WERI-Rb-1 (cell line): ENCODE data around the gene PEX10.

ENCODE experiments used
- DNase-seq: peaks from one replicate; pipeline ENCODE4 v3.0.0-alpha.2; 2020
- H3K27ac ChIP-seq: fragments of 250-450 bp; sonication (Bioruptor Pico); 2 replicates; pipeline ENCODE4 v1.5.1; 2020; ENCODE audit warnings: mild to moderate bottlenecking, moderate library complexity
- H3K27me3 ChIP-seq: fragments of 250-450 bp; sonication (Bioruptor Pico); 2 replicates; pipeline ENCODE4 v1.5.1; 2021; ENCODE audit warnings: mild to moderate bottlenecking, low read depth, moderate library complexity; ENCODE audit not compliant: insufficient read depth, severe bottlenecking
- H3K36me3 ChIP-seq: fragments of 250-450 bp; sonication (Bioruptor Pico); 2 replicates; pipeline ENCODE4 v1.5.1; 2020; ENCODE audit warnings: mild to moderate bottlenecking, moderate library complexity
- H3K4me3 ChIP-seq: 2 replicates; pipeline ENCODE4 v1.5.1; 2011; ENCODE audit warnings: low read depth, mild to moderate bottlenecking, control low read depth, low read length
- H3K9me3 ChIP-seq: fragments of 250-450 bp; sonication (Bioruptor Pico); 2 replicates; pipeline ENCODE4 v1.5.1; 2021; ENCODE audit warnings: mild to moderate bottlenecking, moderate library complexity; ENCODE audit not compliant: severe bottlenecking
- TF ChIP-seq, protein P1 (sequence below): IDR thresholded peaks from 2 replicates; pipeline ENCODE4 v1.5.1; 2011; ENCODE audit warnings: low read depth, mild to moderate bottlenecking, control low read depth, inconsistent platforms, low read length

The PEX10 gene

DNA sequence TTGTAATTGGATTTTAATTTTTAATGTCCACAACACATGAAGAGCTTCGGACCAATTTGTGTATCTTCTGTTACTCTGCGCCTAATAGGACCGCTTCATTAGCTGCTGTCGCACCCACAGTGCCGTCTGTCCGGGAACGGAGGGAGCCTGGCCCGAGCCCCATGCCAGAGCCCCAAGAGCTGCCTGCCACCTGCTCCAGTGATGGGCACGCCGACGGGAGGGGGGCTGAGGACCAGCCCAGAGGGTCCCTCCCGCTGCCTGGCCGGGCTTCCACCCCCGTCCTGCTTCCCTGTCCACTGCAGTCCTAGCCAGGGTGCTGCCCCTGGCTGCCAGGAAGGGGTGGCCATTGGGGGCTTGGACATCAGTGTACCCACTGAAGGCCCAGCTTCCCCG is 33.5 kb upstream of the PEX10 start:
- peak overlapping the region; percentile 63 for H3K27ac ChIP-seq

DNA sequence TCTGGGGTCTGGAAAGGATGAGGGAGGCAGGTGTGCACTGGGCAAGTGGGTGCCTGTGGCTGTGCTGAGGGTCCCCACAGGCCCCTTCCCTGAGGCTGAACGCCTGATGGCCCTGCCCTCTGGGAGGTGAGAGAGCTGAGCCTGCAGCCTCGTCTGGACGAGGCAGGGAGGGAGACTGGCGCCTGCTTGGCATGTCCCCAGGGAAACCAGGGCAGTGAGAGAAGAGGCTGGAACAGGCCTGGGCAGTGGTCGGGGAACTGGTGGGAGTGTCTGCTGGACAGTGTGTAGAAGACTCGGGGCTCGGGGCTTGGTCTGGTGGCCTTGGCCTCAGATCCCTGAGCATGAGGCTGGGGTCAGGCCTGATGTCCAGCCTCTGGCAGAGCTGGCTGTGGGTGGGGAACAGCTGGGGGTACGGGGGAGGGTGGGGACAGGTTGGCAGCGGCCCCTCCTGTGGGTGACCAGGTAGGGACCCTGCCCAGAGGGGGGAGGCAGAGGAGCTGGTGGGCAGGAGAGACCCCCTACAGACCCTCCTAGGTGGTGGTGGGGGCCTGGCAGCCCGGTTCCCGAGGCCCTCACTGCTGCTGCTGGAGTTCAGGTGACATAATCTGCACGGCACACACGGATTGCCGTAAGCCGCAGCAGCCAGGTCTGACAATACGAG is 32.9 kb upstream of the PEX10 start:
- H3K27ac ChIP-seq, result no peak overlapping the region; the same call in 1 of the 2 replicates
- peaks cover 13% of the 10 kb centered on the region for H3K27me3 ChIP-seq
- TF ChIP-seq, protein P1, sequence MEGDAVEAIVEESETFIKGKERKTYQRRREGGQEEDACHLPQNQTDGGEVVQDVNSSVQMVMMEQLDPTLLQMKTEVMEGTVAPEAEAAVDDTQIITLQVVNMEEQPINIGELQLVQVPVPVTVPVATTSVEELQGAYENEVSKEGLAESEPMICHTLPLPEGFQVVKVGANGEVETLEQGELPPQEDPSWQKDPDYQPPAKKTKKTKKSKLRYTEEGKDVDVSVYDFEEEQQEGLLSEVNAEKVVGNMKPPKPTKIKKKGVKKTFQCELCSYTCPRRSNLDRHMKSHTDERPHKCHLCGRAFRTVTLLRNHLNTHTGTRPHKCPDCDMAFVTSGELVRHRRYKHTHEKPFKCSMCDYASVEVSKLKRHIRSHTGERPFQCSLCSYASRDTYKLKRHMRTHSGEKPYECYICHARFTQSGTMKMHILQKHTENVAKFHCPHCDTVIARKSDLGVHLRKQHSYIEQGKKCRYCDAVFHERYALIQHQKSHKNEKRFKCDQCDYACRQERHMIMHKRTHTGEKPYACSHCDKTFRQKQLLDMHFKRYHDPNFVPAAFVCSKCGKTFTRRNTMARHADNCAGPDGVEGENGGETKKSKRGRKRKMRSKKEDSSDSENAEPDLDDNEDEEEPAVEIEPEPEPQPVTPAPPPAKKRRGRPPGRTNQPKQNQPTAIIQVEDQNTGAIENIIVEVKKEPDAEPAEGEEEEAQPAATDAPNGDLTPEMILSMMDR, result no peak

More for the DNA sequence above, 33.5 kb upstream of the PEX10 start:
- peak overlapping the region; percentile 7; the same call in 1 of the 2 replicates for H3K4me3 ChIP-seq
- TF ChIP-seq, protein P1, result no peak
- H3K27me3 ChIP-seq, result peaks cover 13% of the 10 kb centered on the region
- DNase-seq, result no peak
- no peaks in the 10 kb centered on the region for H3K9me3 ChIP-seq
- H3K36me3 ChIP-seq, result no peaks in the 10 kb centered on the region

DNA sequence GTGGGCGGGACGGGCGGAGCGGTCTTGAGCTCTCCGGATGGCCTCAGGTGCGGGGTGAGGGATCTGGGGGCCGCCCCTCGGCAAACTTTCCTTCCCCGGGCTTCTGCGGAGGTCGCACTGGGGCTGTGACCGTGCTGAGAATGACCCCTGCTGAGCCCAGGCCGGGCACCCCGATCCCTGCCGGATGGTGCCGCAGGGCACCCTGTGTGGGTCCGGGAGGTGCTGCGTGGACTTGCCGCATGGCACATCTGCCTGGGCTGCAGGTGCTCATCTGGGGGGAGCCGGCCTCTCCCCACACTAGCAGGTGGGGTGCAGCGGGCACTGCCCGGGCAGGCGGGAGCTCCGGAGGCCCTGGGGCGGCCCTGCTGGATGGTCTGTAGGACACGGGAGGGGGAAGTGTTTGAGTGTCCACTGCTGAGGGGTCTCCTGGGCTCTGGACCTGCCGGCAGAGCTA is 31.8 kb upstream of the PEX10 start:
- Histone ChIP-seq H3K27me3 (peaks cover 13% of the 10 kb centered on the region), H3K36me3 (no peaks in the 10 kb centered on the region), H3K9me3 (no peaks in the 10 kb centered on the region), H3K4me3 (peak overlapping the region; percentile 31), H3K27ac (no peak overlapping the region)
- TF ChIP-seq, protein P1, result no peak
- no peak for DNase-seq

More for the DNA sequence above, 32.9 kb upstream of the PEX10 start:
- no peaks in the 10 kb centered on the region for H3K36me3 ChIP-seq
- no peaks in the 10 kb centered on the region for H3K9me3 ChIP-seq
- DNase-seq, result no peak
- H3K4me3 ChIP-seq, result no peak overlapping the region; the same call in 1 of the 2 replicates

DNA sequence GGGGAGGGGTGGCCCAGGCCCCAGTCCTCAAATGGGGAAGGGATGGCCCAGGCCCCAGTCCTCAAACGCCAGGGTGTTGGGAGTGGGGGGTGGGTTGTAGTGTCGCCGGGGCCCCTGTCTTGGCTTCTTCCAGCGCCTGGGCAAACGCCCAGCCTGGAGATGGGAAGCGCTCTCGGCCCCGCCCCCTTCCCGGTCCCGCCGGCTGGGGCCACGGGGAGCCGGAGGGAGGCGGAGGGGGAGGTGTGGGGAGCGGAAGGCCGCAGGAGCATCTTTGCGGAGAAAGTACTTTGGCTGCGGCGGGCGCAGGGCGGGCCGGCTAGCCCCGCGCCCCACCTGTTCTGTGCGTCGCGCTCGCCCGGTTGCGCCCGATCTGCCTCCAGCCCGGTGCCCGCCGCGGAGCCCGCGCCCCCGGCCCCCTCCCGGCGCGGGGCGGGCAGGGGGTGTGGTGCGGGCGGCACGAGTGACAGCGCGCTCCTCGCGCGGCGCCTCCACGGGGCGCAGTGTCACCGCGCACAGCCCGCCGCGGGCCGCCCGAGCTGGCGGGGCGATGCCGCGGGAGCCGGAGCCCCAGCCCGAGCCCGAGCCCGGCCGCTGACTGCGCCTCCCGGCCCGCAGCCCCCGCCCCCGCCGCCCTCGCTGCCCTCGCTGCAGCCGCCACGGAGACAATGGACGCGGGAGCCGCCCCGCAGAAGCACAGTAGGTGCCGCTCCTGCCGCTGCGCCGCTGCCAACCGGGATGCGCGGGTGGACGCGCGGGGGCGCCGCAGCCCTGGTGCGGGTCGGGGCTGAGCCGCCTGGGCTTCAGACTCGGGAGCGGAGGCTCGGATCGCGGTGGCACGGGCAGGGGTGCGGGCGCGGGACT is 31.1 kb upstream of the PEX10 start:
- peak; percentile 56 for DNase-seq
- Histone ChIP-seq H3K9me3 (no peaks in the 10 kb centered on the region), H3K27ac (no peak overlapping the region), H3K4me3 (peak overlapping the region; percentile 32), H3K27me3 (peaks cover 13% of the 10 kb centered on the region), H3K36me3 (no peaks in the 10 kb centered on the region)
- TF ChIP-seq, protein P1, result peak; percentile 76

DNA sequence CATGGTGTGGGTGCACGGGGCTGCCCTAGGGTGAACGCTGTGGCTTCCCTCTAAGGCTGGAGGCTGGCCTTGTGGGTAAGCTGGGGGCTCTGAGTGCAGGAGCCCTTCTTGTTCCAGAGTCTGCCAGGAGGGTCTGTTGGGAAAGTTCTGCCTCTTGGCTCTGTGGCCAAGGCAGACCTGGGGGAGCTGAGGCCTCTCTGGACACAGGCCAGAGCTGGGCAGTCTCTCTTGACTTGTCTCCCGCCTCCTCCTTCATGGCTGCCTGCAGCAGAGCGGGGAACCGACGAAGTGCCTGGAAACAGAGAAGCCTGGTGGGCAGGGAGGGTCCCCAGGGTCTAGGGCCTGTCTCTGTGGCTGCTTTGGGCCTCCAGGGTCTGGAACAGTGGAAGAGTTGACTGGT is 30.3 kb upstream of the PEX10 start:
- TF ChIP-seq, protein P1, result no peak

More for the DNA sequence above, 30.3 kb upstream of the PEX10 start:
- DNase-seq, result no peak
- no peaks in the 10 kb centered on the region for H3K36me3 ChIP-seq
- H3K4me3 ChIP-seq, result no peak overlapping the region
- peaks cover 13% of the 10 kb centered on the region for H3K27me3 ChIP-seq
- no peaks in the 10 kb centered on the region for H3K9me3 ChIP-seq
- no peak overlapping the region for H3K27ac ChIP-seq
